ENCODE data around the gene HOXB8.

DNA sequence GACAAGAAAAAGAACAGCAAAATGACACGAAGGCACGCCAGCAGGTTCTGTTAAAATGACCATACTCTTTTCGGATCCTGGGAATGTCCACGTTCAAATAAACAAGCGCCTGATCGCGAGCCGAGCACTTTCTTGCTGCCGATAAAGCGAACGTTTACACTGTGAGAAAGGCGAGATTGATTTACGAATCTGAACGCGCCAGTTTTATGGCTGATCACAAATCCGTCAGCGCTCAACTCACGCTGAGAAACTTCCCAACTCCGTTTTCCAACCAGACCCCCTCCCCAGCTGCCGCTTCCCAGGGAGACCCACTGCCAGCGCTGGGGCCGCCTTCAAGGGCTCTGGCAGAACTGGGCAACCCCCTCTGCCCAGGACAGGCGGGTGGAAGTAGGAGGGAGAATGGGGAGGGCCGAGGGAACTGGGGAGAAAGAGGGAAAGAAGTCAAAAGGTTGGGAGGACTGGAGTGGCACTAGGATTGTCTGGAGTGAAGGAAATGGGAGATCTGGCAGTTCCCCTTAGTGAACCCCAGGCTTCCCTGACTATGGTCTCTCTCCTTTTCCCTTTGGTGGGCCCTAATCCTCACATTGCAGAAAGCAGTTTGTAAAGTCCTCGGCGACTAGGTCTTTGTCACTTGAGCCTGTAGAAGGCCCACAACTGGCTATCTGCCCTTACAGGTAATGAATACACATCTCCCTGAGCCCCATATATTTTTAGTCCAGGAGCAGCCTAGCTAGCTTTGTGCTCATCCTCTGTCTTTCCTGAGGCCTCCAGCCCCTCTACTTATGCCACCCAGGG, 43.9 kb downstream of the HOXB8 start:
- no peak for TF ChIP-seq POLR2A (IDR thresholded peaks at IDR 0.05)
- TF ChIP-seq, protein P1, sequence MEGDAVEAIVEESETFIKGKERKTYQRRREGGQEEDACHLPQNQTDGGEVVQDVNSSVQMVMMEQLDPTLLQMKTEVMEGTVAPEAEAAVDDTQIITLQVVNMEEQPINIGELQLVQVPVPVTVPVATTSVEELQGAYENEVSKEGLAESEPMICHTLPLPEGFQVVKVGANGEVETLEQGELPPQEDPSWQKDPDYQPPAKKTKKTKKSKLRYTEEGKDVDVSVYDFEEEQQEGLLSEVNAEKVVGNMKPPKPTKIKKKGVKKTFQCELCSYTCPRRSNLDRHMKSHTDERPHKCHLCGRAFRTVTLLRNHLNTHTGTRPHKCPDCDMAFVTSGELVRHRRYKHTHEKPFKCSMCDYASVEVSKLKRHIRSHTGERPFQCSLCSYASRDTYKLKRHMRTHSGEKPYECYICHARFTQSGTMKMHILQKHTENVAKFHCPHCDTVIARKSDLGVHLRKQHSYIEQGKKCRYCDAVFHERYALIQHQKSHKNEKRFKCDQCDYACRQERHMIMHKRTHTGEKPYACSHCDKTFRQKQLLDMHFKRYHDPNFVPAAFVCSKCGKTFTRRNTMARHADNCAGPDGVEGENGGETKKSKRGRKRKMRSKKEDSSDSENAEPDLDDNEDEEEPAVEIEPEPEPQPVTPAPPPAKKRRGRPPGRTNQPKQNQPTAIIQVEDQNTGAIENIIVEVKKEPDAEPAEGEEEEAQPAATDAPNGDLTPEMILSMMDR (IDR thresholded peaks at IDR 0.05), result no peak
